Osteocyte (in vitro differentiated cells): ENCODE measurements around the gene HIVEP3. TPM values are rescaled to one million over a fixed set of nuclear protein-coding genes. Genes with fewer than 3 reads are reported as not detected.

ENCODE experiments used
- DNase-seq: peaks from one replicate; pipeline ENCODE4 v3.0.0; 2021; ENCODE audit warnings: mixed read lengths; ENCODE audit not compliant: unreplicated experiment; ENCODE audit errors: extremely low spot score
- H3K27ac Mint-ChIP-seq: one replicate; pipeline ENCODE4 v1.8.0; 2021; ENCODE audit warnings: mild to moderate bottlenecking, mixed read lengths; ENCODE audit not compliant: unreplicated experiment
- H3K27me3 Mint-ChIP-seq: one replicate; pipeline ENCODE4 v1.8.0; 2021; ENCODE audit warnings: mixed read lengths; ENCODE audit not compliant: unreplicated experiment
- H3K36me3 Mint-ChIP-seq: one replicate; pipeline ENCODE4 v1.8.0; 2021; ENCODE audit warnings: mixed read lengths; ENCODE audit not compliant: unreplicated experiment
- H3K4me1 Mint-ChIP-seq: one replicate; pipeline ENCODE4 v1.8.0; 2021; ENCODE audit warnings: mixed read lengths; ENCODE audit not compliant: unreplicated experiment
- H3K4me3 Mint-ChIP-seq: one replicate; pipeline ENCODE4 v1.8.0; 2021; ENCODE audit warnings: mild to moderate bottlenecking, moderate library complexity, mixed read lengths; ENCODE audit not compliant: unreplicated experiment
- H3K9me3 Mint-ChIP-seq: one replicate; pipeline ENCODE4 v1.8.0; 2021; ENCODE audit warnings: mixed read lengths; ENCODE audit not compliant: unreplicated experiment
- CTCF ChIP-seq: fragments of 200-600 bp; sonication (generic); IDR thresholded peaks from 2 replicates; pipeline ENCODE4 v1.5.0; 2021; ENCODE audit warnings: antibody characterized with exemption, mild to moderate bottlenecking, moderate library complexity
- total RNA-seq: library from RNA; stranded (reverse); gene quantifications from 2 replicates; pipeline ENCODE4 v1.2.1, GENCODE V29; 2021

The HIVEP3 gene
- total RNA-seq, 1 donor from 2014 or later, result 0.97 TPM

GRCh38 chr1:41846625-41847405, 71.9 kb downstream of the HIVEP3 start:
- Mint-ChIP-seq H3K27ac (no peak overlapping the region), H3K27me3 (no peaks in the 10 kb centered on the region), H3K4me1 (peaks cover 20% of the 10 kb centered on the region), H3K36me3 (no peaks in the 10 kb centered on the region), H3K9me3 (no peaks in the 10 kb centered on the region), H3K4me3 (no peak overlapping the region)
- no peak for TF ChIP-seq CTCF
- DNase-seq, result no peak

GRCh38 chr1:41844781-41845272, 73.9 kb downstream of the HIVEP3 start:
- Mint-ChIP-seq H3K9me3 (no peaks in the 10 kb centered on the region), H3K27ac (no peak overlapping the region)

GRCh38 chr1:41844255-41844654, 74.5 kb downstream of the HIVEP3 start:
- H3K4me1 Mint-ChIP-seq, result peaks cover 15% of the 10 kb centered on the region

More at GRCh38 chr1:41844781-41845272, 73.9 kb downstream of the HIVEP3 start:
- H3K36me3 Mint-ChIP-seq, result no peaks in the 10 kb centered on the region
- H3K4me1 Mint-ChIP-seq, result peaks cover 15% of the 10 kb centered on the region
- DNase-seq, result no peak
- H3K4me3 Mint-ChIP-seq, result no peak overlapping the region
- TF ChIP-seq CTCF, result no peak
- no peaks in the 10 kb centered on the region for H3K27me3 Mint-ChIP-seq

GRCh38 chr1:41842993-41843755, 75.5 kb downstream of the HIVEP3 start:
- H3K4me3 Mint-ChIP-seq, result no peak overlapping the region
- DNase-seq, result no peak
- TF ChIP-seq CTCF, result no peak
- H3K4me1 Mint-ChIP-seq, result peaks cover 15% of the 10 kb centered on the region
- H3K27me3 Mint-ChIP-seq, result no peaks in the 10 kb centered on the region
- no peaks in the 10 kb centered on the region for H3K36me3 Mint-ChIP-seq
- H3K9me3 Mint-ChIP-seq, result no peaks in the 10 kb centered on the region
- H3K27ac Mint-ChIP-seq, result no peak overlapping the region

More at GRCh38 chr1:41844255-41844654, 74.5 kb downstream of the HIVEP3 start:
- DNase-seq, result no peak
- no peak for TF ChIP-seq CTCF
- H3K27ac Mint-ChIP-seq, result no peak overlapping the region
- no peaks in the 10 kb centered on the region for H3K36me3 Mint-ChIP-seq
- no peaks in the 10 kb centered on the region for H3K27me3 Mint-ChIP-seq
- H3K4me3 Mint-ChIP-seq, result no peak overlapping the region
- no peaks in the 10 kb centered on the region for H3K9me3 Mint-ChIP-seq

- Mint-ChIP-seq H3K4me3 (no peak overlapping the region), H3K4me1 (peaks cover 15% of the 10 kb centered on the region), H3K9me3 (no peaks in the 10 kb centered on the region), H3K36me3 (no peaks in the 10 kb centered on the region), H3K27ac (no peak overlapping the region), H3K27me3 (no peaks in the 10 kb centered on the region)
- no peak for DNase-seq
- no peak for TF ChIP-seq CTCF
Measured at GRCh38 chr1:41842326-41842725, 76.4 kb downstream of the HIVEP3 start.
